Upper lobe of left lung (tissue), 4 donors: Measurements from ENCODE around the gene IPCEF1.

ENCODE experiments used
- EP300 ChIP-seq, 4 donors: sonication (generic); formaldehyde crosslinking; IDR thresholded peaks; one replicate each; pipeline ENCODE4 v1.5.1; 2017; ENCODE audit warnings: antibody characterized with exemption in 4 of 4, control low read depth in 2 of 4
- TF ChIP-seq, protein P1 (sequence below), 6 experiments: fragments of 450-650 bp in 4 of 6; fragments of 200-600 bp in 2 of 6; sonication (generic) in 2 of 6; IDR thresholded peaks; one replicate each; pipeline ENCODE4 v1.5.1; 2016 to 2019; ENCODE audit warnings: antibody characterized with exemption in 6 of 6

- TF ChIP-seq EP300 (IDR thresholded peaks at IDR 0.05) = no peak
- TF ChIP-seq, protein P1, sequence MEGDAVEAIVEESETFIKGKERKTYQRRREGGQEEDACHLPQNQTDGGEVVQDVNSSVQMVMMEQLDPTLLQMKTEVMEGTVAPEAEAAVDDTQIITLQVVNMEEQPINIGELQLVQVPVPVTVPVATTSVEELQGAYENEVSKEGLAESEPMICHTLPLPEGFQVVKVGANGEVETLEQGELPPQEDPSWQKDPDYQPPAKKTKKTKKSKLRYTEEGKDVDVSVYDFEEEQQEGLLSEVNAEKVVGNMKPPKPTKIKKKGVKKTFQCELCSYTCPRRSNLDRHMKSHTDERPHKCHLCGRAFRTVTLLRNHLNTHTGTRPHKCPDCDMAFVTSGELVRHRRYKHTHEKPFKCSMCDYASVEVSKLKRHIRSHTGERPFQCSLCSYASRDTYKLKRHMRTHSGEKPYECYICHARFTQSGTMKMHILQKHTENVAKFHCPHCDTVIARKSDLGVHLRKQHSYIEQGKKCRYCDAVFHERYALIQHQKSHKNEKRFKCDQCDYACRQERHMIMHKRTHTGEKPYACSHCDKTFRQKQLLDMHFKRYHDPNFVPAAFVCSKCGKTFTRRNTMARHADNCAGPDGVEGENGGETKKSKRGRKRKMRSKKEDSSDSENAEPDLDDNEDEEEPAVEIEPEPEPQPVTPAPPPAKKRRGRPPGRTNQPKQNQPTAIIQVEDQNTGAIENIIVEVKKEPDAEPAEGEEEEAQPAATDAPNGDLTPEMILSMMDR (IDR thresholded peaks at IDR 0.05) = no peak
Observed at GRCh38 chr6:154318721-154319120, 37.9 kb downstream of the IPCEF1 start.
